GM10248 (cell line): ENCODE results near the gene SHROOM3.

ENCODE experiments used
- CTCF ChIA-PET: fragments of 300-600 bp; sonication (Branson Sonifier 250); formaldehyde crosslinking; extraction: SDS; loops from one replicate; lab custom pipeline; 2021; ENCODE audit warnings: antibody characterized with exemption; lab: Yijun Ruan, JAX
- POLR2A ChIA-PET: fragments of 350-650 bp; sonication (Branson Sonifier 250); formaldehyde crosslinking; extraction: SDS; loops from one replicate; lab custom pipeline; 2020; ENCODE audit warnings: antibody characterized with exemption; lab: Yijun Ruan, JAX
- DNase-seq: peaks from one replicate; pipeline ENCODE4 v3.0.0; 2012; ENCODE audit errors: extremely low spot score
- TF ChIP-seq, protein P1 (sequence below): IDR thresholded peaks from 2 replicates; pipeline ENCODE4 v1.5.1; 2012; ENCODE audit warnings: mild to moderate bottlenecking, low read depth; ENCODE audit errors: extremely low read depth, missing control alignments, control extremely low read depth

The SHROOM3 gene

DNA sequence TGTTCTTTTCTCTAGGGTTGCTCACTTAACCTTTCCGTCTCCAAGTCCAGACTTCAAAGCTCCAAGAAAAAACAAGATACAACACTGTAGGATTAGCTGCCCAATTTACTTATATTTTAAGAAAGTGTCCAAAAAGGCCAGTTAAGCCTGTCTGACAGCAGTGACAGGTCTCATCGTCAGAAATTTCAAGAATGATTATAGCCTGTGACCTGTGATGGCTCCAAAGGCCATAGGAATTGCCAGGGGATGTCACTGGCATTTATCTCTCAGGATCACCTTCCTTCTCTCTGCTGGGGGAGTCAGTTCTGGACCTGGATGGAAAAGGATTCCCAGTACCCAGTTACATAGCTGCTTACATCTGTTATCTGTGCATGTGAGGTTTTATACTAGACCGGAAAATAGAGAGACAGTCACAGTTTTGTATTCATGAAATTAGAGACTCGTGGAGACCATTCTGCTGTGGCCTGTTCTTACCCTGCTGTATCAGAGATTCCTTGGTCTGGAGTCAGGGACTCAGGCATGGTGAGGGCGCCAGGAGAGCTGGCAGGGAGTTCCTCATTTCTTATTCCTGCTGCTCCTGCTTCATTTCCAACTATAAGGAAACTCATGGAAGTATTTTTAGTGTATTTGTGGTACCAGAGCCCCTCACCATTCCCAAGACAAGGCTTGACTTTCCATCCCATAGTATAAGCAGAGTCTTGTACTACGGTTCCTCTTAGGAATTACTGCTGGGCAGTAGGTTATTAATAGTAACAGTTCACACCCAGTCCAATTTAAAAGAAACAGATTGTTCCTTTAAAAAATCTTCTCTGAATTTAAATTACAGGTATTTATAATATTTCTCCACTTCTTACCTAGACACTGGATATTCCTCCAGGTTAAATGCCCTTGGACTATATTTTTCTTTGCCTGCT is 220.8 kb downstream of the SHROOM3 start:
- TF ChIP-seq, protein P1, sequence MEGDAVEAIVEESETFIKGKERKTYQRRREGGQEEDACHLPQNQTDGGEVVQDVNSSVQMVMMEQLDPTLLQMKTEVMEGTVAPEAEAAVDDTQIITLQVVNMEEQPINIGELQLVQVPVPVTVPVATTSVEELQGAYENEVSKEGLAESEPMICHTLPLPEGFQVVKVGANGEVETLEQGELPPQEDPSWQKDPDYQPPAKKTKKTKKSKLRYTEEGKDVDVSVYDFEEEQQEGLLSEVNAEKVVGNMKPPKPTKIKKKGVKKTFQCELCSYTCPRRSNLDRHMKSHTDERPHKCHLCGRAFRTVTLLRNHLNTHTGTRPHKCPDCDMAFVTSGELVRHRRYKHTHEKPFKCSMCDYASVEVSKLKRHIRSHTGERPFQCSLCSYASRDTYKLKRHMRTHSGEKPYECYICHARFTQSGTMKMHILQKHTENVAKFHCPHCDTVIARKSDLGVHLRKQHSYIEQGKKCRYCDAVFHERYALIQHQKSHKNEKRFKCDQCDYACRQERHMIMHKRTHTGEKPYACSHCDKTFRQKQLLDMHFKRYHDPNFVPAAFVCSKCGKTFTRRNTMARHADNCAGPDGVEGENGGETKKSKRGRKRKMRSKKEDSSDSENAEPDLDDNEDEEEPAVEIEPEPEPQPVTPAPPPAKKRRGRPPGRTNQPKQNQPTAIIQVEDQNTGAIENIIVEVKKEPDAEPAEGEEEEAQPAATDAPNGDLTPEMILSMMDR: no peak
- no peak for DNase-seq
- POLR2A ChIA-PET: no interaction called here
- CTCF ChIA-PET: interaction anchor here (1.4 kb wide), 1 partner anchor 9 kb away, joined by 3 read pairs; no protein-coding TSS in a partner anchor

DNA sequence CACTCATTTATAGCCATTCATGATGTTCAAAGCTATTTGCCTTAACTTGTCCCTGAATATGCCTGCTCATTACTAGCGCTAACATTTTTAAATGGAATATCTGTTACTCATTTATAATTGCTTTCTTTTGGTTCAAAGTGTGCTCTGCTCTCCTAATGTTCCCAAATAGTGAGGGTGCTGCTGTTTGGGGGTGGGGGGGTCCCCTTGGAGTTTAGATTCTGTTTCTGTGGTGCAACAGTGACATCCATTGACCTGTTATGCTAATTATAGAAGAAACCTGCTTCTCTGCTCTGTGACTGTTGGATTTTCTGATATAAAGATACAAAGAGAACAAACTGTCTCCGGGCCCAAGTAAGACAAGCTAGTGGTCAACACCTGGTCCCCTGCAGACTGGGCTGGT is 222.4 kb downstream of the SHROOM3 start:
- ChIA-PET CTCF (no interaction called here), POLR2A (no interaction called here)
- TF ChIP-seq, protein P1: peak; percentile 12

DNA sequence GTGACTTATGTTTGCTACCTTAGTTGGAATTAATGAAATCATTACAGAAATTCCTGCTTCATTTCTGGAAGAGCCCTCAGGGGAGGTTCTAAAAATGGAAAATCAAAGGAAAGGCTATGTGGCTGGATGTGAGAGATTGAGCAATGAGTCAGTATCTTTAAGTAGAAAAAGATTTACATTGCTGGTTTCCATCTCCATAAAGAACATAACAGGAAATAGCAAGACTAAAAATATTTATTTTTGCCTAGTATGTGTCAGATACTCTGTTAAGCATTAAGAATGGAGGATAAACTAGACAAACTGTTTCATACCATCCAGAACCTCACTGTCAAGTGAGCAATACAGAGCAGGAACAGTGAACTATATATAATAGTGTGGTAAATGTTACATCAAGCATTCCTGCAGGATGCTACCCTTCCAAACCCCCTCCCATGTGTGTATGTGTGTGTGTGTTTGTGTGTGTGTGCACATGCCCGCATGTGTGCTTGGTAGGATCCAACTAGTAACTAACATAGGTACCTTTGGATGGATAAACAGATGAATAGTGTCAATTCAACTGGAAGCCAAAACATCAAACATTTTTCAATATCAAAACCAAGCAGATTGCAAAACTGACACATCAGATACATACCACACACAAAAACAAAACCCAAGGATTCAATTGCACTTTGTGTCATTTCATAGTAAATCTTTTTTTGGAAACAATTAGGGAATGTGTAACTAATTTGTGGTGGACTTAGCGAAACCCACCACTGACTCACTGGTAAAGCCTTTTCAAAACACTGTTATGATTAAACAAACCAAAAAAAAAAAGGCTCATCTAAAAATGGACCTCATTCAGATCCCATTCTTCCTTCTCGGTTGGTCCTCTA is 223.4 kb downstream of the SHROOM3 start:
- no peak for DNase-seq
- CTCF ChIA-PET: no interaction called here
- POLR2A ChIA-PET: no interaction called here
- TF ChIP-seq, protein P1: no peak

More for the DNA sequence above, 222.4 kb downstream of the SHROOM3 start:
- no peak for DNase-seq

DNA sequence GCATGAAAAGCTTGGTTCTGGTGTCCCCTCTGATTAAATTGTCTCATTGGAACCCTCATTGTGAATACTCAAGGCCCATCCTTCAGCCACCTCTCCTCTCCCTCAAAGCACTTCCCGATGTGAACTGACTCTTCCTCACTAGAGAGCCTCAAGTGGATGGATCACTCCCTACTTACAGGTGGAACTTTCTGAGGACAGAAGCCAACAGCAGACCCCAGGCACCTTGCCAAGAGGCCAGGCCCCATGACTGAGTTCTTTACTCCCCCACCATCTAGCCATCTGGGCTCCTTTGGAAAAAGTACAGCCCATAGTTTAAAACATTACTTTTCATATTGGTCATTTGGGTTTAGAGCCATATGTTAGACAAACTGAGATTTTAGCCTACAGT is 224.1 kb downstream of the SHROOM3 start:
- CTCF ChIA-PET: no interaction called here

DNA sequence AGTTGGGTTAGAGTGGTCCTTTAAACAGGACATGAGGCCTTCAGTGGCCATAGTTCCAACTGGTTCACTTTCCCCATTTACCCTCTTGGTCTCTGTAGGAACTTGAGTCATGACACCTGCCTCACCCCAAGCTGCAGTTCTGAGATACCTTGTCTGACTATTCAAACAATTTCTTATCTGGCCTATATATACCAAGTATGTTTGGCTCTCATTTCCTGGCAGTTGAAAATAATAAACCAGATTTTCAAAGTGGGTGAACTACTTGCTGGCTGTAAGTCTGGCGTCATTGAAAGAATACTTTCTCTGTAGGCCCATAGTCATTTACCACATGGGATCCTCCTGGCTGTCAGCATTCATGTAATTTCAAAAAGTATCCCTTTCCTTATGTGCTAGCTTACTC is 228.8 kb downstream of the SHROOM3 start:
- ChIA-PET POLR2A (no interaction called here), CTCF (interaction anchor here (2.3 kb wide), 1 partner anchor 12 kb away, joined by 10 read pairs; no protein-coding TSS in a partner anchor)
- TF ChIP-seq, protein P1: no peak
- no peak for DNase-seq

More for the DNA sequence above, 224.1 kb downstream of the SHROOM3 start:
- TF ChIP-seq, protein P1: no peak
- DNase-seq: no peak
- POLR2A ChIA-PET: no interaction called here

DNA sequence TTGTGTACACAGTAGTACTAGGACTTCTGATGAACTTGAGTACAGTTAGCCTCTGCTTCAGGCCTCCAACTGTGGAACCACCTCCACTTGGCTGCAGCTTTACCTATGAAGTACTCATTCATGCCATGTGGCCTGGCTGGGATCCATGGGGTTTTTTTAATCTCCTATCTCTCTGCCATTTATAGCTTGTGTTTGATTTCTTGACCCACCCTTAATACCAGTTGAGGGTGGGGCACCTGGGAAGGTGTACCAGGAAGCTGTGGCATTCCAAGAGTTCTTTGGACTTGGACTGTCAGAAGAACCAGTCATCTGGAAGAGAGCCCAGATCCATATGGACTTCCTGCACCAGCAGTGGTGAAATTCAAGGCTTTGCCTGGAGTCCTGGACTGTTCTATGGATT is 230.1 kb downstream of the SHROOM3 start:
- no peak for DNase-seq
- ChIA-PET POLR2A (no interaction called here), CTCF (interaction anchor here (1.0 to 2.3 kb wide), 4 partner anchors 10 to 538 kb away, joined by 3 to 10 read pairs (median 4); no protein-coding TSS in a partner anchor)
- TF ChIP-seq, protein P1: no peak
